Measurements from ENCODE around the gene TIGD2. TPM values are rescaled to one million over a fixed set of nuclear protein-coding genes. Genes with fewer than 3 reads are reported as not detected.

TIGD2 gene
- total and polyA plus RNA-seq, 9 of the 15 experiments (the other 6 are each of a cell fraction or from before 2014, with no cell fraction given), result 3.6 to 15.0 (median 9.8) TPM

GRCh38 chr4:89125901-89126782 lies 14.8 kb downstream of the TIGD2 start (continued):
- TF ChIP-seq, protein P1, sequence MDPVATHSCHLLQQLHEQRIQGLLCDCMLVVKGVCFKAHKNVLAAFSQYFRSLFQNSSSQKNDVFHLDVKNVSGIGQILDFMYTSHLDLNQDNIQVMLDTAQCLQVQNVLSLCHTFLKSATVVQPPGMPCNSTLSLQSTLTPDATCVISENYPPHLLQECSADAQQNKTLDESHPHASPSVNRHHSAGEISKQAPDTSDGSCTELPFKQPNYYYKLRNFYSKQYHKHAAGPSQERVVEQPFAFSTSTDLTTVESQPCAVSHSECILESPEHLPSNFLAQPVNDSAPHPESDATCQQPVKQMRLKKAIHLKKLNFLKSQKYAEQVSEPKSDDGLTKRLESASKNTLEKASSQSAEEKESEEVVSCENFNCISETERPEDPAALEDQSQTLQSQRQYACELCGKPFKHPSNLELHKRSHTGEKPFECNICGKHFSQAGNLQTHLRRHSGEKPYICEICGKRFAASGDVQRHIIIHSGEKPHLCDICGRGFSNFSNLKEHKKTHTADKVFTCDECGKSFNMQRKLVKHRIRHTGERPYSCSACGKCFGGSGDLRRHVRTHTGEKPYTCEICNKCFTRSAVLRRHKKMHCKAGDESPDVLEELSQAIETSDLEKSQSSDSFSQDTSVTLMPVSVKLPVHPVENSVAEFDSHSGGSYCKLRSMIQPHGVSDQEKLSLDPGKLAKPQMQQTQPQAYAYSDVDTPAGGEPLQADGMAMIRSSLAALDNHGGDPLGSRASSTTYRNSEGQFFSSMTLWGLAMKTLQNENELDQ (CRISPR knock-in tag; IDR thresholded peaks at IDR 0.05; ENCODE audit: borderline replicate concordance), result no peak

DNA sequence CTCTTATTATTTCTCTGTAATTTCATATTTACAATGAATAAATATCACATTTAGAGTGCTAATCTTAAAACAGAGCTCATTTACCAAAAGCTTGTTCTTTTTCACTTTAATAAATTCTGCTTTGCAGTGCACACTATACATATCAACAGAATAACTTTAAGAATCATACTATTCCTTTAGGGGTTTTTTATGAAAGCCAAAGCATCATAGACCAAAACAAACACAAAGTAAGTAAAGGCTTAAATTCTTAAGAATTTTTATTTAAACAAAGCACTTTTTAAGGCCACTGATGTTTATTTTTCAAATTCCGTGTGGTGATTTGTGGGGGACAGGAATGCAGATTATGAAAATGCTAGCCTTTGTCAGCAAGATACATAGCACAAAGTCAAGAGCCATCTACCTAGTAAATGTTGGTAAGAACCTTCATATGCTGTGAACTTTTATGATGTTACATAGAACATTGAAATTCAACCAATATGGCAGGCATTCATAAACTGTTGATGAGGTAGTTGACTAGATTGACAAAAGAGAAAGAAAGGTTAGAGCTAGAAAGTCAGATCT lies 17.8 kb downstream of the TIGD2 start:
- in situ Hi-C loops (cut with MboI) (no loop called here), intact Hi-C loops (cut with micrococcal nuclease) (no loop called here)
- DNase-seq (ENCODE audit: extremely low read depth in 1 of 4, low spot score in 3 of 4), result no peak
- no peaks in the 10 kb centered on the region for H3K9me3 ChIP-seq (replicated peaks; ENCODE audit: control insufficient read depth, insufficient read depth, low read depth, low read length)
- no peaks in the 10 kb centered on the region for H4K20me1 ChIP-seq (replicated peaks; ENCODE audit: control insufficient read depth, insufficient read depth, low read length)
- TF ChIP-seq ZNF707 (CRISPR knock-in tag; conservative IDR thresholded peaks at IDR 0.05) (no peak), ZBTB11 (CRISPR knock-in tag; IDR thresholded peaks at IDR 0.05) (no peak), ZNF253 (CRISPR knock-in tag; conservative IDR thresholded peaks at IDR 0.05) (no peak), MBD2 (IDR thresholded peaks at IDR 0.05; ENCODE audit: borderline replicate concordance, low read depth) (no peak), THRAP3 (IDR thresholded peaks at IDR 0.05; ENCODE audit: borderline replicate concordance) (no peak), RFX5 (IDR thresholded peaks at IDR 0.05; ENCODE audit: low read depth, low read length) (no peak), MCM5 (IDR thresholded peaks at IDR 0.05; ENCODE audit: low read depth) (no peak)
- TF ChIP-seq, protein P2, sequence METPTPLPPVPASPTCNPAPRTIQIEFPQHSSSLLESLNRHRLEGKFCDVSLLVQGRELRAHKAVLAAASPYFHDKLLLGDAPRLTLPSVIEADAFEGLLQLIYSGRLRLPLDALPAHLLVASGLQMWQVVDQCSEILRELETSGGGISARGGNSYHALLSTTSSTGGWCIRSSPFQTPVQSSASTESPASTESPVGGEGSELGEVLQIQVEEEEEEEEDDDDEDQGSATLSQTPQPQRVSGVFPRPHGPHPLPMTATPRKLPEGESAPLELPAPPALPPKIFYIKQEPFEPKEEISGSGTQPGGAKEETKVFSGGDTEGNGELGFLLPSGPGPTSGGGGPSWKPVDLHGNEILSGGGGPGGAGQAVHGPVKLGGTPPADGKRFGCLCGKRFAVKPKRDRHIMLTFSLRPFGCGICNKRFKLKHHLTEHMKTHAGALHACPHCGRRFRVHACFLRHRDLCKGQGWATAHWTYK (CRISPR knock-in tag; IDR thresholded peaks at IDR 0.05), result no peak
- no peak overlapping the region for H3K4me2 ChIP-seq (ENCODE audit: insufficient read depth, low read length)
- no peaks in the 10 kb centered on the region for H3K79me2 ChIP-seq (ENCODE audit: control insufficient read depth, insufficient read depth, low read length)
- H3K4me1 ChIP-seq (replicated peaks in 1 of 2; ENCODE audit: control insufficient read depth in 2 of 2, insufficient read depth in 2 of 2, low read length in 2 of 2), result no peaks in the 10 kb centered on the region
- POLR2A ChIA-PET, result no interaction called here
- no peak overlapping the region for H3K9ac ChIP-seq (ENCODE audit: insufficient read depth in 1 of 2, low read depth in 2 of 2, low read length in 2 of 2)
- CTCF ChIA-PET (ENCODE audit: low intra/inter-chr PET ratio), result no interaction called here
- FAIRE-seq, result no peak
- peak overlapping the region; percentile 35; the same call in 1 of the 2 replicates for H2AFZ ChIP-seq (ENCODE audit: low read depth, low read length)
- no peak for ATAC-seq
- H3K9me1 ChIP-seq (ENCODE audit: control insufficient read depth, insufficient read depth, low read length), result no peaks in the 10 kb centered on the region
- no peak overlapping the region for H3K4me3 ChIP-seq
- 0% methylated on average over 1 of the region's 1 CpG for WGBS (ENCODE audit: insufficient coverage, low coverage, missing lambda C conversion rate)
- H3K27me3 ChIP-seq (ENCODE audit: control insufficient read depth in 2 of 2, insufficient read depth in 2 of 2, low read length in 2 of 2), result no peaks in the 10 kb centered on the region
- no peak overlapping the region for H3K27ac ChIP-seq (ENCODE audit: extremely low read depth, low read depth, low read length)
- H3K36me3 ChIP-seq (ENCODE audit: control insufficient read depth, insufficient read depth, low read length), result no peaks in the 10 kb centered on the region
- BruUV-seq (replicated peaks), result no TSS peak
